Gastrocnemius medialis (tissue), 4 donors: ENCODE measurements around the gene ACKR2.

Experiments used
- POLR2A ChIP-seq, 2 donors: fragments of 450-650 bp; IDR thresholded peaks; one replicate each; pipeline ENCODE4 v1.6.1; 2017; ENCODE audit warnings: antibody characterized with exemption in 2 of 2, mild to moderate bottlenecking in 2 of 2, moderate library complexity in 2 of 2
- TF ChIP-seq, protein P1 (sequence below), 5 experiments: fragments of 450-650 bp in 3 of 5; fragments of 200-600 bp in 2 of 5; sonication (generic) in 2 of 5; IDR thresholded peaks in 4 of 5; conservative IDR thresholded peaks in 1 of 5; 1 replicate in 4 of 5; 2 replicates in 1 of 5; pipeline ENCODE4 v1.5.1; 2016 to 2019; ENCODE audit warnings: antibody characterized with exemption in 5 of 5, mild to moderate bottlenecking in 3 of 5, moderate library complexity in 3 of 5

DNA sequence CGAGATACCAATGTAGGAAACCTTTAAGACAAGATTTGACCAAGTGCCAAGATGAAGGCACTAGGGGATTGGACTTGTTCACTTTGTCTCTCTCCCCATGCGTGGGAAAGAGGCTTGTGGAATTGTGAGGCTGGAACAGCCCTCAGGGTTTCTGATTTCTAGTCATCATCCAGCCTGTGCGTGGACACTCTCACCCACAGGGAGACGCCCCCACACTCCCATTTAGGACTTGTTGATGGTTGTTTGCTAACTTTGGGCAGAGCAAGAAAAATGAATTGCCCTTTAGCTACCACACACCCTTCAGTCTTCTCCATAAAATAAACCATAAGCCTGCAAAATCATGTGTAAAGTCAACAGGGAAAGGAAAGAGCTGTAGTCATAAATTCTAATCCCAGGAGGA is 18.4 kb downstream of the ACKR2 start:
- TF ChIP-seq, protein P1, sequence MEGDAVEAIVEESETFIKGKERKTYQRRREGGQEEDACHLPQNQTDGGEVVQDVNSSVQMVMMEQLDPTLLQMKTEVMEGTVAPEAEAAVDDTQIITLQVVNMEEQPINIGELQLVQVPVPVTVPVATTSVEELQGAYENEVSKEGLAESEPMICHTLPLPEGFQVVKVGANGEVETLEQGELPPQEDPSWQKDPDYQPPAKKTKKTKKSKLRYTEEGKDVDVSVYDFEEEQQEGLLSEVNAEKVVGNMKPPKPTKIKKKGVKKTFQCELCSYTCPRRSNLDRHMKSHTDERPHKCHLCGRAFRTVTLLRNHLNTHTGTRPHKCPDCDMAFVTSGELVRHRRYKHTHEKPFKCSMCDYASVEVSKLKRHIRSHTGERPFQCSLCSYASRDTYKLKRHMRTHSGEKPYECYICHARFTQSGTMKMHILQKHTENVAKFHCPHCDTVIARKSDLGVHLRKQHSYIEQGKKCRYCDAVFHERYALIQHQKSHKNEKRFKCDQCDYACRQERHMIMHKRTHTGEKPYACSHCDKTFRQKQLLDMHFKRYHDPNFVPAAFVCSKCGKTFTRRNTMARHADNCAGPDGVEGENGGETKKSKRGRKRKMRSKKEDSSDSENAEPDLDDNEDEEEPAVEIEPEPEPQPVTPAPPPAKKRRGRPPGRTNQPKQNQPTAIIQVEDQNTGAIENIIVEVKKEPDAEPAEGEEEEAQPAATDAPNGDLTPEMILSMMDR (IDR thresholded peaks at IDR 0.05 in 4 of 5, conservative IDR thresholded peaks at IDR 0.05 in 1 of 5): no peak
- no peak for TF ChIP-seq POLR2A (IDR thresholded peaks at IDR 0.05)
